ENCODE results near the gene CNTNAP2. TPM values are rescaled to one million over a fixed set of nuclear protein-coding genes. Genes with fewer than 3 reads are reported as not detected.

Gene CNTNAP2
- total RNA-seq, 4 donors from 2014 or later = 0.29 to 0.88 (median 0.33) TPM; not detected in 1

DNA sequence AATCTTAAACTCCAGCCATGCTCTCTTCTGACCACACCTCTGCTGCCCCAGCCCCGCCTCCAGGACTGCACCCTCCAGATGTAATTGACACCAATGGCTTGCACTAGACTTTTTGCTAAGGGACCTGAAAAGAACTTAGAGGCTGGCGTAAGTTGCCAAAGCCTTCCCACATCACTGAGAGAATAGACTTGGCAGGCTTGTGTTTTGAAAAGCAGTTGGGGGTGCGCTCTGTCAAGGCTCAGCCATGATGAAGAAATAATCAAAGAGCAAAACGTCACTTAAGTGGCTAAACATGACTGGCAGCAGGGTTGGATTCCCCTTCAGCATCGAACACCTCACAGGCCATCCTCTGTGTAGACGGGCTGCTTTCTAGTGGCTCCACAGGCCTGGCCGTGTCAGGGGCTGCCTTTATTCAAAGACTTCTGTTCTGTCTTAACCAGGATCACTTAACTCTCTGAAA, 2278.8 kb downstream of the CNTNAP2 start:
- Histone ChIP-seq H3K9me3 (no peaks in the 10 kb centered on the region), H3K27ac (no peak overlapping the region), H3K36me3 (no peaks in the 10 kb centered on the region), H3K27me3 (no peaks in the 10 kb centered on the region), H3K4me1 (no peaks in the 10 kb centered on the region), H3K4me3 (replicated peaks in 1 of 3) (no peak overlapping the region)
- WGBS, 2 donors = 47 to 51% methylated on average over 7 of the region's 7 CpGs
- intact Hi-C loops (cut with DNase I) = no loop called here
- no peak for TF ChIP-seq POLR2A (IDR thresholded peaks at IDR 0.05)
- TF ChIP-seq, protein P1, sequence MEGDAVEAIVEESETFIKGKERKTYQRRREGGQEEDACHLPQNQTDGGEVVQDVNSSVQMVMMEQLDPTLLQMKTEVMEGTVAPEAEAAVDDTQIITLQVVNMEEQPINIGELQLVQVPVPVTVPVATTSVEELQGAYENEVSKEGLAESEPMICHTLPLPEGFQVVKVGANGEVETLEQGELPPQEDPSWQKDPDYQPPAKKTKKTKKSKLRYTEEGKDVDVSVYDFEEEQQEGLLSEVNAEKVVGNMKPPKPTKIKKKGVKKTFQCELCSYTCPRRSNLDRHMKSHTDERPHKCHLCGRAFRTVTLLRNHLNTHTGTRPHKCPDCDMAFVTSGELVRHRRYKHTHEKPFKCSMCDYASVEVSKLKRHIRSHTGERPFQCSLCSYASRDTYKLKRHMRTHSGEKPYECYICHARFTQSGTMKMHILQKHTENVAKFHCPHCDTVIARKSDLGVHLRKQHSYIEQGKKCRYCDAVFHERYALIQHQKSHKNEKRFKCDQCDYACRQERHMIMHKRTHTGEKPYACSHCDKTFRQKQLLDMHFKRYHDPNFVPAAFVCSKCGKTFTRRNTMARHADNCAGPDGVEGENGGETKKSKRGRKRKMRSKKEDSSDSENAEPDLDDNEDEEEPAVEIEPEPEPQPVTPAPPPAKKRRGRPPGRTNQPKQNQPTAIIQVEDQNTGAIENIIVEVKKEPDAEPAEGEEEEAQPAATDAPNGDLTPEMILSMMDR (IDR thresholded peaks at IDR 0.05) = no peak
- no peak for DNase-seq

DNA sequence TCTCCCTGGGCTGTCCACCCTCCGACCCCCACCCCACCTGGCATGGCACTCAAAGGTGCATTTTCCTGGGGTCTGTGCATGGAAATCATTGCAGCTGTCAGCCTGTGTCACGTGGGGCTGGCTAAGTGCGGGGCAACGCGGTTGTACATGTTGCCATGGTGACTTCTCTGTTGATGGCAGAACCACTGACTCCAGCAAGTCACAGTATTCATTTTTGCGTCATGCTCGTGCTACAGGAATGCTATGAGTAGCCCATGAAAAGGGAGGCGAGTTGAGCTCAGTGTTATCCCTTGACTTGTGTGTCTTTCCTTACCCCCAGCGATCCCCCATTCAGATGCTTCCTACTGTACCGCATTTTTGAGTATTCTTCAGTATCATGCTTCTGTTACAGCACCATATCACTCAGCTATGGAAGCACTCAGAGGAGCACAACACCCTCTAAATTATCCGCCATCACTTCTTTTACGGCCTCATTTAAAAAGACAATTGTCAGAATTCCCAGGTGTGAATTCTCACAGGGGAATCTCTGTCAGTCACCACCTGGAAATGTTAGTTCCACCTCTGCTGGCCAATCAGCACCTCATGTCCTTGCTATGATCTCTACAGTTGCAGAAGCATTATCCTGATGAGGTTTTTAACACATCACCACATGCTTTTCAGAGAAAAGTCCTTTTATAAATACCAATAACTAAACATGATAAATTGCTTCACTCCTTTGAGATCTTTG, 2279.6 kb downstream of the CNTNAP2 start:
- no peak for DNase-seq
- Histone ChIP-seq H3K27me3 (no peaks in the 10 kb centered on the region), H3K27ac (no peak overlapping the region), H3K36me3 (no peaks in the 10 kb centered on the region), H3K4me3 (replicated peaks in 1 of 3) (no peak overlapping the region), H3K9me3 (no peaks in the 10 kb centered on the region), H3K4me1 (no peaks in the 10 kb centered on the region)
- TF ChIP-seq, protein P1 (IDR thresholded peaks at IDR 0.05) = no peak
- no peak for TF ChIP-seq POLR2A (IDR thresholded peaks at IDR 0.05)
- WGBS, 2 donors = 66 to 69% methylated on average over 12 of the region's 12 CpGs
- intact Hi-C loops (cut with DNase I) = no loop called here

DNA sequence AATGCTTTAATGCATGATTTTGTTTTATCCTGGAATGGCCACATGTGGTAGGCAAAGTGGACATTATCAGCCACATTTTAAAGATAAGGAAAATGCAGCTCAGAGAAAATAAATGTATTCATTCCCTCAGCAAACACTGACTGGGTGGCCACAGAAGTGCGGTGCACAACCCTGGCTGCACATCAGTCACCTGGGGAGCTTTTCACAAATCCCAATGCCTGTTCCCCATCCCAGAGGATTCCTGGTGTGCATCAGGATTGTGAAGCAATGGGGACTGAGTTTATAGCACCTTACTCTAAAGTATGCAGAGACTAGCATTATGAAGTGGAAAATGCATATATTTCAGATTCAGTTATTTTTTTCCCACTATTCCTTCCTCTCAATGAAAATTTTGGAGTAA, 2280.5 kb downstream of the CNTNAP2 start:
- intact Hi-C loops (cut with DNase I) = no loop called here
- no peaks in the 10 kb centered on the region for H3K36me3 ChIP-seq
- no peaks in the 10 kb centered on the region for H3K27me3 ChIP-seq
- TF ChIP-seq, protein P1 (IDR thresholded peaks at IDR 0.05) = no peak
- no peak for TF ChIP-seq POLR2A (IDR thresholded peaks at IDR 0.05)
- no peak for DNase-seq
- H3K4me1 ChIP-seq = no peaks in the 10 kb centered on the region
- no peaks in the 10 kb centered on the region for H3K9me3 ChIP-seq
- 77 to 80% methylated on average over 1 of the region's 1 CpG for WGBS, 2 donors
- no peak overlapping the region for H3K27ac ChIP-seq
- H3K4me3 ChIP-seq (replicated peaks in 1 of 3) = no peak overlapping the region

DNA sequence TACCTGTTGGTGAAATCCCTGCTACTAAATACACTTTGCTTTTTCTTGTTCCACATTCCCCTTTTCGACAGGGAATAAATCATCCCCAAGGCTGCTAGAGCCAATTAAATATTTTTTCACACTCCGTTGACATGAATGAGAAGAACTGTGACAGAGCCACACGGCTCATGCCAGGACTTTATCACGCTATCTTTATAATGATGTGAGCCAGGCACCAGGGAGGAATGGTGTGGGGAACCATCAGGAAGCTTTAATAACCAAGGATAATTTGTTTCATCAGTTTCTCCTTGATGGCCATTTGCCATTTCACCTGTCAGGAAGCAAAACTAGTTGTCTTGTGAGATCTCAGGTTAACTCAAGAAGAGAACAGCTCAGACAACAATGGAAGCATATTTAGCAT, 2280.9 kb downstream of the CNTNAP2 start:
- Histone ChIP-seq H3K36me3 (no peaks in the 10 kb centered on the region), H3K27ac (no peak overlapping the region), H3K4me1 (no peaks in the 10 kb centered on the region), H3K27me3 (no peaks in the 10 kb centered on the region), H3K9me3 (no peaks in the 10 kb centered on the region), H3K4me3 (replicated peaks in 1 of 3) (no peak overlapping the region)
- no peak for DNase-seq
- TF ChIP-seq POLR2A (IDR thresholded peaks at IDR 0.05) = no peak
- TF ChIP-seq, protein P1 (IDR thresholded peaks at IDR 0.05) = no peak
- 65 to 80% methylated on average over 4 of the region's 4 CpGs for WGBS, 2 donors
- intact Hi-C loops (cut with DNase I) = no loop called here

DNA sequence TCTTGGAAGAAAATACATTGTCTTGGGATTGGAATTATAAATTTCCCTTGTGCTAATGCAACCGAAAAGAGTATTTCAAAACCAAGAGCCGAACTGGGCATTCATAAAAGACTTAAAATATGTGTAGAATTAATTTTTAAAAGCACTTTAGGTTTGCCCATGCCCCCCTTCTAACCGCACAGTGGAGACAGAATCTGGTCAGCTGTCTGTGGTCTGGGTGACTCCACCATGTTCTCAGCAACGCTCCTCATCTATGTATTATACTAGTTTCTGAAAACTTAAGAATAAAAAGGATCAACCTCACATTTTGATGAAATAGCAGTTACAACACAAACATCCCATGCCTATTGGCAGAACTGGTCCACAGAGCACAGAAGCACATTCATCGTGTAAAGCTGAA, 2281.4 kb downstream of the CNTNAP2 start:
- TF ChIP-seq, protein P1 (IDR thresholded peaks at IDR 0.05) = no peak
- no peak for TF ChIP-seq POLR2A (IDR thresholded peaks at IDR 0.05)
- Histone ChIP-seq H3K9me3 (no peaks in the 10 kb centered on the region), H3K27me3 (no peaks in the 10 kb centered on the region), H3K27ac (no peak overlapping the region), H3K4me1 (no peaks in the 10 kb centered on the region), H3K4me3 (replicated peaks in 1 of 3) (no peak overlapping the region), H3K36me3 (no peaks in the 10 kb centered on the region)
- no peak for DNase-seq
- 79 to 80% methylated on average over 5 of the region's 5 CpGs for WGBS, 2 donors
- intact Hi-C loops (cut with DNase I) = no loop called here
